Measurements from ENCODE around the gene PITX3.

DNA sequence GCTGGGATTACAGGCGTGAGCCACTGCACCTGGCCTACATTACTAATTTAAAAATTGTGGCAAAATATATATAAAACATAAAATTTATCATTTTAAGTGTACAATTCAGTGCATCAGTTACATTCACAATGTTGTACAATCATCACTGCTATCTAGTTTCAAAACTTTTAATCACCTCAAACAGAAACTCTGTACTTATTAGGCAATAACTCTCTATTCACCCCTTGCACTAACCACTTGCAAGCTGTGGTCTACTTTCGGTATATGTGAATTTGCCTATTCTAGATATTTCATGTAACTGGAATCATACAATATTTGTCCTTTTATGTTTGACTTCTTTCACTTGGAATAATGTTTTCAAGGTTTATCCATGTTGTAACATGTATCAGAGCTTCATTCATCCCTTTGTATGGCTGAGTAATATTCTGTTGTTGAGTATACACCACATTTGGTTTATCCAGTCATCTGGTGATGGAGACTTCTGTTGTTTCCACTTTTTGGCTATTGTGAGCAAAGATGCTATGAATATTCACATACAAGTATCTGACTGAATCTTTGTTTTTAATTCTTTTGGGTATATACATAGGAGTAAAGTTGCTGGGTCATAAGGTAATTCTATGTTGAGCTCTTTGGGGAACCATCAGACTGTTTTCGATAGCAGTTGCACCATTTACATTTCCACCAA lies 29.6 kb downstream of the PITX3 start:
- TF ChIP-seq, protein P1, sequence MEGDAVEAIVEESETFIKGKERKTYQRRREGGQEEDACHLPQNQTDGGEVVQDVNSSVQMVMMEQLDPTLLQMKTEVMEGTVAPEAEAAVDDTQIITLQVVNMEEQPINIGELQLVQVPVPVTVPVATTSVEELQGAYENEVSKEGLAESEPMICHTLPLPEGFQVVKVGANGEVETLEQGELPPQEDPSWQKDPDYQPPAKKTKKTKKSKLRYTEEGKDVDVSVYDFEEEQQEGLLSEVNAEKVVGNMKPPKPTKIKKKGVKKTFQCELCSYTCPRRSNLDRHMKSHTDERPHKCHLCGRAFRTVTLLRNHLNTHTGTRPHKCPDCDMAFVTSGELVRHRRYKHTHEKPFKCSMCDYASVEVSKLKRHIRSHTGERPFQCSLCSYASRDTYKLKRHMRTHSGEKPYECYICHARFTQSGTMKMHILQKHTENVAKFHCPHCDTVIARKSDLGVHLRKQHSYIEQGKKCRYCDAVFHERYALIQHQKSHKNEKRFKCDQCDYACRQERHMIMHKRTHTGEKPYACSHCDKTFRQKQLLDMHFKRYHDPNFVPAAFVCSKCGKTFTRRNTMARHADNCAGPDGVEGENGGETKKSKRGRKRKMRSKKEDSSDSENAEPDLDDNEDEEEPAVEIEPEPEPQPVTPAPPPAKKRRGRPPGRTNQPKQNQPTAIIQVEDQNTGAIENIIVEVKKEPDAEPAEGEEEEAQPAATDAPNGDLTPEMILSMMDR (IDR thresholded peaks at IDR 0.05): no peak
- TF ChIP-seq POLR2A (IDR thresholded peaks at IDR 0.05): no peak
- no peak for TF ChIP-seq EP300 (IDR thresholded peaks at IDR 0.05)
